GM12878 (cell line): ENCODE data around the gene MARCHF10. TPM values are rescaled to one million over a fixed set of nuclear protein-coding genes. Genes with fewer than 3 reads are reported as not detected.

Experiments used
- CEBPB ChIP-seq, 2 experiments: fragments of 150-350 bp in 1 of 2; IDR thresholded peaks; 2 replicates each; pipeline ENCODE4 v1.6.1; 2012 to 2014; ENCODE audit warnings: low read depth in 2 of 2, low read length in 2 of 2, borderline replicate concordance in 1 of 2, inconsistent platforms in 1 of 2
- CHD2 ChIP-seq: IDR thresholded peaks from 2 replicates; pipeline ENCODE4 v1.6.1; 2011; ENCODE audit warnings: low read depth, low read length, improper control_type of control experiment, borderline replicate concordance
- FOS ChIP-seq: IDR thresholded peaks from 3 replicates; pipeline ENCODE4 v1.6.1; 2011; ENCODE audit warnings: borderline replicate concordance; ENCODE audit not compliant: insufficient read length; ENCODE audit errors: extremely low read depth
- HDGF ChIP-seq: fragments of 450-650 bp; IDR thresholded peaks from 2 replicates; pipeline ENCODE4 v1.6.1; 2016; ENCODE audit warnings: antibody characterized with exemption
- IRF4 ChIP-seq: IDR thresholded peaks from 2 replicates; pipeline ENCODE4 v1.6.1; 2011; ENCODE audit warnings: low read depth, low read length
- POU2F2 ChIP-seq: IDR thresholded peaks from 3 replicates; pipeline ENCODE4 v1.6.1; 2011; ENCODE audit warnings: low read depth, mild to moderate bottlenecking, low read length, borderline replicate concordance
- SKIL ChIP-seq: fragments of 450-650 bp; IDR thresholded peaks from 2 replicates; pipeline ENCODE4 v1.6.1; 2017; ENCODE audit warnings: mild to moderate bottlenecking, low read depth, inconsistent platforms; ENCODE audit not compliant: poor library complexity, severe bottlenecking
- TARDBP ChIP-seq: IDR thresholded peaks from 2 replicates; pipeline ENCODE4 v1.6.1; 2016; ENCODE audit warnings: borderline replicate concordance
- ZBTB11 ChIP-seq: fragments of 450-650 bp; formaldehyde crosslinking; IDR thresholded peaks from 2 replicates; pipeline ENCODE4 v1.5.0; 2022; ENCODE audit warnings: mild to moderate bottlenecking, missing genetic modification characterization
- polyA plus RNA-seq, 11 experiments: library from polyadenylated mRNA; depleted of rRNA in 4 of 11; unstranded in 6 of 11; stranded (reverse) in 5 of 11; fragments of >200 nt; fragmentation: Nextera tagmentation in 4 of 11; fragmentation: Illumina TruSeq in 1 of 11; extraction: Ambion mirVana in 4 of 11; extraction: Trizol in 1 of 11; gene quantifications; 1 replicate in 1 of 11; 2 replicates in 10 of 11; pipeline versions ENCODE4 v1.2.1 to v1.2.3, GENCODE V29; 2011 to 2016; ENCODE audit warnings: inconsistent platforms in 2 of 11, missing spikeins in 2 of 11, low read depth in 1 of 11
- total RNA-seq, 4 experiments: library from RNA; depleted of rRNA in 3 of 4; stranded (reverse); fragments of >200 nt in 3 of 4; fragmentation: Illumina TruSeq in 1 of 4; extraction: Trizol in 1 of 4; gene quantifications; 2 replicates each; pipeline versions ENCODE4 v1.2.1 to v1.2.3, GENCODE V29; 2013 to 2021

Gene MARCHF10
- total and polyA plus RNA-seq, 10 of the 15 experiments (the other 5 are each of a cell fraction or from before 2014, with no cell fraction given): 0.11 to 0.24 TPM; not detected in 8

- no peak for TF ChIP-seq ZBTB11 (CRISPR knock-in tag)
- TF ChIP-seq POU2F2: no peak
- TF ChIP-seq SKIL: no peak
- TF ChIP-seq CHD2: no peak
- TF ChIP-seq CEBPB (IDR thresholded peaks at IDR 0.05; ENCODE audit: borderline replicate concordance in 1 of 2, low read depth in 2 of 2, low read length in 2 of 2): no peak
- TF ChIP-seq TARDBP: no peak
- TF ChIP-seq IRF4: no peak
- TF ChIP-seq FOS: no peak
- no peak for TF ChIP-seq HDGF
- TF ChIP-seq, all 136 proteins: peak for 0
Measured at GRCh38 chr17:62821189-62822079, 13.3 kb upstream of the MARCHF10 start (continued).
